Stomach (tissue), 9 donors: ENCODE data around the gene TADA2A. TPM values are rescaled to one million over a fixed set of nuclear protein-coding genes. Genes with fewer than 3 reads are reported as not detected.
"Not testable (repeated sequence)": the region's sequence is repeated elsewhere in the genome, so short reads cannot be mapped to it uniquely, and the experiment has no call there.

Experiments used
- DNase-seq, 2 donors: peaks; one replicate each; pipeline versions ENCODE4 v3.0.0 to v3.0.0-alpha.2; 2013 to 2019
- H3K27ac ChIP-seq, 5 donors: fragments of 200-600 bp in 4 of 5; sonication (generic) in 4 of 5; one replicate each; pipeline ENCODE4 v1.5.1; 2013 to 2019; ENCODE audit warnings: mild to moderate bottlenecking in 1 of 5, moderate library complexity in 1 of 5
- H3K27me3 ChIP-seq, 3 donors: fragments of 200-600 bp; sonication (generic); one replicate each; pipeline ENCODE4 v1.5.1; 2017 to 2019; ENCODE audit warnings: mixed run types in 1 of 3
- H3K36me3 ChIP-seq, 4 donors: fragments of 200-600 bp; sonication (generic); 1 replicate in 3 of 4; 2 replicates in 1 of 4; pipeline ENCODE4 v1.5.1; 2016 to 2019
- H3K4me1 ChIP-seq, 4 donors: fragments of 200-600 bp; sonication (generic); one replicate each; pipeline ENCODE4 v1.5.1; 2016 to 2019
- H3K4me3 ChIP-seq, 4 donors: fragments of 200-600 bp; sonication (generic) in 3 of 4; one replicate each; pipeline ENCODE4 v1.5.1; 2016 to 2019; ENCODE audit warnings: mild to moderate bottlenecking in 1 of 4
- H3K9me3 ChIP-seq, 4 donors: fragments of 200-600 bp; sonication (generic); one replicate each; pipeline ENCODE4 v1.5.1; 2016 to 2019
- EP300 ChIP-seq: sonication (generic); formaldehyde crosslinking; IDR thresholded peaks from one replicate; pipeline ENCODE4 v1.6.1; 2017; ENCODE audit warnings: antibody characterized with exemption
- POLR2A ChIP-seq, 4 donors: fragments of 450-650 bp; IDR thresholded peaks; one replicate each; pipeline ENCODE4 v1.6.1; 2016; ENCODE audit warnings: antibody characterized with exemption in 4 of 4, control low read depth in 2 of 4, mild to moderate bottlenecking in 1 of 4, moderate library complexity in 1 of 4
- POLR2AphosphoS5 ChIP-seq, 3 donors: sonication (generic); formaldehyde crosslinking; IDR thresholded peaks; one replicate each; pipeline ENCODE4 v1.6.1; 2016; ENCODE audit warnings: antibody characterized with exemption in 3 of 3
- WGBS, 5 donors: extraction: QIAGEN DNeasy Blood & Tissue Kit in 3 of 5; methylation state at CpG; one replicate each; pipeline versions ENCODE4 v1.1.5 to v1.1.7; 2013 to 2018; 5-methylcytosine and 5-hydroxymethylcytosine counted together
- intact Hi-C: fragments of 100-400 bp; cut with DNase I; formaldehyde crosslinking; loops from one replicate; pipeline ENCODE4 v1.15.1; 2023; ENCODE audit warnings: low total_unique reads
- polyA plus RNA-seq, 3 donors: library from polyadenylated mRNA; stranded (reverse); fragments of 200-250 nt; gene quantifications; one replicate each; pipeline ENCODE4 v1.2.3, GENCODE V29; 2013
- total RNA-seq, 5 donors: library from RNA; depleted of rRNA; stranded (reverse); fragments of >200 nt; gene quantifications; one replicate each; pipeline versions ENCODE4 v1.1.0 to v1.2.3, GENCODE V29; 2014 to 2016
- TF ChIP-seq, protein P1 (sequence below), 7 experiments: fragments of 450-650 bp in 4 of 7; fragments of 200-600 bp in 3 of 7; sonication (generic) in 3 of 7; IDR thresholded peaks; one replicate each; pipeline ENCODE4 v1.5.1; 2016 to 2019; ENCODE audit warnings: antibody characterized with exemption in 7 of 7, control low read depth in 2 of 7, mild to moderate bottlenecking in 1 of 7
- donor health status: healthy with polysubstance abuse.
- donor health status: Bipolar disorder and iron deficiency.
- donor health status: healthy.

The TADA2A gene
- total and polyA plus RNA-seq, 8 donors: 6.5 to 54.3 (median 9.3) TPM

DNA sequence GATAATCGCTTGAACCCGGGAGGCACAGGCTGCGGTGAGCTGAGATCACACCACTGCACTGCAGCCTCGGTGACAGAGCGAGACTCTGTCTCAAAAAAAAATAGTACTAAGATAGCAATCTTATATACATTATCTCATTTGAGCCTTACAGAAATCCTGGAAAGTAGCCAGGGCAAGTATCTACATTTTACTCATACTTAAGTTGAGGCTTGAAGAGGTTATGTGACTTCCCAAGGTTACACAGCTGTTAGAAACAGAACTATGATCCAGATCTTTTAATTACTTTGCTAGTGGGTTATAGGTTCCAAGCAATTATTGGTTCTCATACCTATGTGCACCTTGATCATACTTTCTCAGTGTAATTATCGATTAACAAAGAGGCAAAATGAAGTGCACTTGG is 15.5 kb upstream of the TADA2A start:
- no peak for TF ChIP-seq POLR2AphosphoS5 (IDR thresholded peaks at IDR 0.05)
- TF ChIP-seq POLR2A (IDR thresholded peaks at IDR 0.05): no peak
- TF ChIP-seq, protein P1, sequence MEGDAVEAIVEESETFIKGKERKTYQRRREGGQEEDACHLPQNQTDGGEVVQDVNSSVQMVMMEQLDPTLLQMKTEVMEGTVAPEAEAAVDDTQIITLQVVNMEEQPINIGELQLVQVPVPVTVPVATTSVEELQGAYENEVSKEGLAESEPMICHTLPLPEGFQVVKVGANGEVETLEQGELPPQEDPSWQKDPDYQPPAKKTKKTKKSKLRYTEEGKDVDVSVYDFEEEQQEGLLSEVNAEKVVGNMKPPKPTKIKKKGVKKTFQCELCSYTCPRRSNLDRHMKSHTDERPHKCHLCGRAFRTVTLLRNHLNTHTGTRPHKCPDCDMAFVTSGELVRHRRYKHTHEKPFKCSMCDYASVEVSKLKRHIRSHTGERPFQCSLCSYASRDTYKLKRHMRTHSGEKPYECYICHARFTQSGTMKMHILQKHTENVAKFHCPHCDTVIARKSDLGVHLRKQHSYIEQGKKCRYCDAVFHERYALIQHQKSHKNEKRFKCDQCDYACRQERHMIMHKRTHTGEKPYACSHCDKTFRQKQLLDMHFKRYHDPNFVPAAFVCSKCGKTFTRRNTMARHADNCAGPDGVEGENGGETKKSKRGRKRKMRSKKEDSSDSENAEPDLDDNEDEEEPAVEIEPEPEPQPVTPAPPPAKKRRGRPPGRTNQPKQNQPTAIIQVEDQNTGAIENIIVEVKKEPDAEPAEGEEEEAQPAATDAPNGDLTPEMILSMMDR (IDR thresholded peaks at IDR 0.05): no peak
- TF ChIP-seq EP300: no peak
- Histone ChIP-seq H3K4me1 (peaks cover 0 to 16% (median 5%) of the 10 kb centered on the region in 4 donors), H3K27me3 (no peaks in the 10 kb centered on the region), H3K9me3 (no peaks in the 10 kb centered on the region), H3K36me3 (peaks cover 0 to 9% (median 3%) of the 10 kb centered on the region in 4 donors), H3K27ac (no peak overlapping the region), H3K4me3 (no peak overlapping the region)
- intact Hi-C loops: no loop called here
- no peak for DNase-seq
- 79 to 82% (median 80%) methylated on average over 6 of the region's 6 CpGs for WGBS, 5 donors

DNA sequence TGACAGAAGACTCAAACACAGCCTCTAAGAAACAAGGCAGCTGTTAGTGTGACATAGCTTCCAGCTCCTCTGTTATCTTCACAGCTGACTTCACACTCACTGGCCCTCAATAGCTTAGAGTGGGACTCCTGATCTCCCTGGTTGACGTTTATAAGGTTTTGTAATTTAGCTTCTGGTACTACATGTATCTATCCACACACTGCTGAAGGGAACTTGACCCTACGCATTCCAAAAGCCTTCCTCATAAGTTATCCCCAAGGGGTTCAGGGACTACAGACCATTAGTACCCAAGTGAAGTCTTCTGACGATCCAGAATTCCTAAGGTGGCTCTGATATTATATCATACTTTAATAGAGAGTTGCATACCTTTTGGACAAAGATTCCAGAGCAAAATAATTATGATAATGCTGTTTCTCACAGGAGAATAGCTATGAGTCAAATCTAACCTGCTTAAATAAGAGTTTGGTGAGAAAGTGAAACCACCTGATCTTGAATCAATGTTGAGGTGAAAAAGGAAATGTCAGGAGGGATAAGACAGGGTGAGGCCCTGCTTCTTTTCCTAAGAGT is 14.6 kb upstream of the TADA2A start:
- Histone ChIP-seq H3K27ac (peak overlapping the region in 1 of 5 donors; percentile 14), H3K4me1 (peaks cover 0 to 16% (median 5%) of the 10 kb centered on the region in 4 donors), H3K9me3 (no peaks in the 10 kb centered on the region), H3K4me3 (no peak overlapping the region), H3K36me3 (peaks cover 0 to 9% (median 3%) of the 10 kb centered on the region in 4 donors), H3K27me3 (no peaks in the 10 kb centered on the region)
- DNase-seq: peak in 1 of 2 donors; percentile 21
- intact Hi-C loops: no loop called here
- TF ChIP-seq POLR2AphosphoS5 (IDR thresholded peaks at IDR 0.05): no peak
- WGBS, 5 donors: 46 to 58% (median 49%) methylated on average over 3 of the region's 3 CpGs

DNA sequence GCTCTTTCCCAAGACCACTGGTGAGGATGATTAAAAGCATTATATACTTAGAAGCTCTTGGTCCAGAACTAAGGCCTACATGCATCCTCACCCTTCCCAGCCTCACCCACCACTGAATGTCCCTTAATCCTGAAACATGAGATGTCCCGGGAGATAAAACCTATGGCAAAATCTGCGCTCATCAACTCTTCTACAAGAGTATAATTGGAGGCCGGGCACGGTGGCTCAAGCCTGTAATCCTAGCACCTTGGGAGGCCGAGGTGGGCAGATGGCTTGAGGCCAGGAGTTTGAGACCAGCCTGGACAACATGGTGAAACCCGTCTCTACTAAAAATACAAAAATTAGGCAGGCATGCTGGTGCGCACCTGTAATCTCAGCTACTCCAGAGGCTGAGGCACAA is 13.3 kb upstream of the TADA2A start:
- DNase-seq: no peak
- Histone ChIP-seq H3K27me3 (no peaks in the 10 kb centered on the region), H3K36me3 (peaks cover 0 to 2% (median under 1%) of the 10 kb centered on the region in 4 donors), H3K4me3 (no peak overlapping the region), H3K4me1 (peaks cover 0 to 23% (median 9%) of the 10 kb centered on the region in 4 donors), H3K9me3 (no peaks in the 10 kb centered on the region), H3K27ac (no peak overlapping the region)
- no peak for TF ChIP-seq EP300
- TF ChIP-seq POLR2AphosphoS5 (IDR thresholded peaks at IDR 0.05): no peak
- TF ChIP-seq, protein P1 (IDR thresholded peaks at IDR 0.05): no peak
- no peak for TF ChIP-seq POLR2A (IDR thresholded peaks at IDR 0.05)
- intact Hi-C loops: no loop called here
- 95 to 99% (median 97%) methylated on average over 7 of the region's 7 CpGs for WGBS, 5 donors

DNA sequence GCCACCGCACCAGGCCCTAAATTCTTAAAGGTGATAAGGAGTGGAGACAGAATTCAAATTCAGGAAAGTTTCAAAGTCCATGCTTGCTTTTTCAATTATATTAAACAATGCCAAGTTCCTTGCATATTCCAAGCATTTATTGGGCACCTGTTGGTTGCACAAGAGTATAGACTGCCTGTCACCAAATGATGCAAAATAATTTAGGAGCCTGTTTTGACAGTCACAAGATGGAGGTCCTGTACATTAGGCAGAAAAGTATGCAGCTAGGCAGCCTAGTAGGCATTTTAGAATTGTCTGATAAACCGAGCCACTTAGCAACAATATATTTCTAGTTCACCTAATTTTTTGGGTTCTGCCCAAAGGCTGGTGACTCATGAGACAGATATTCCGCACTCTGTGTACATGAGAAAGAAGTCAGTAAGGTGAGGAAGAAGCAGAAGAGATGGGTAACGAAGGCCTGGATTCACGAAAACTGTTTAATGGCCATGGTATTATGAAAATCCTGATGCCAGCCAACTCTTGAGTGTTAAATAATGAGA is 7.4 kb upstream of the TADA2A start:
- TF ChIP-seq, protein P1 (IDR thresholded peaks at IDR 0.05): no peak
- TF ChIP-seq POLR2A (IDR thresholded peaks at IDR 0.05) (no peak), POLR2AphosphoS5 (IDR thresholded peaks at IDR 0.05) (no peak), EP300 (no peak)
- H3K4me1 ChIP-seq: peaks cover 0 to 15% (median 3%) of the 10 kb centered on the region in 4 donors
- WGBS, 5 donors: 76 to 80% (median 78%) methylated on average over 5 of the region's 5 CpGs
- intact Hi-C loops: no loop called here
- H3K4me3 ChIP-seq: no peak overlapping the region
- no peak overlapping the region for H3K27ac ChIP-seq
- no peaks in the 10 kb centered on the region for H3K27me3 ChIP-seq
- no peaks in the 10 kb centered on the region for H3K9me3 ChIP-seq
- H3K36me3 ChIP-seq: no peaks in the 10 kb centered on the region
- no peak for DNase-seq

DNA sequence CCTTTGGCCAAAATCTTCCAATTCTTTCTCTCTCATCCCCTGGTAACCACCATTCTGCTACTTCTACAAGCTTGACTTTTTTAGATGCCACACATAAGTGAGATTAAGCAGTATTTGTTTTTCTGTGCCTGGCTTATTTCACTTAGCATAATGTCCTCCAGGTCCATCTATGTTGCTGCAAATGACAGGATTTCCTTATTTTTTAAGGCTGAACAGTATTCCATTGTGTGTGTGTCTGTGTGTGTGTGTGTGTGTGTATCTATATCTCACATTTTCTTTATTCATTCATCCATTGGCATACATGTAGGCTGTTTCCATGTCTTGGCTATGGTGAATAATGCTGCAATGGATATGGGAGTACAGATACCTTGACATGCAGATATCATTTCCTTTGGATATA is 6.2 kb upstream of the TADA2A start:
- H3K4me3 ChIP-seq: no peak overlapping the region
- H3K4me1 ChIP-seq: peaks cover 4 to 27% (median 13%) of the 10 kb centered on the region in 4 donors
- no peak overlapping the region for H3K27ac ChIP-seq
- no peaks in the 10 kb centered on the region for H3K36me3 ChIP-seq
- no peaks in the 10 kb centered on the region for H3K9me3 ChIP-seq
- no peak for DNase-seq
- intact Hi-C loops: no loop called here
- no peaks in the 10 kb centered on the region for H3K27me3 ChIP-seq
- TF ChIP-seq, protein P1 (IDR thresholded peaks at IDR 0.05): no peak
- TF ChIP-seq POLR2A (IDR thresholded peaks at IDR 0.05): no peak
- TF ChIP-seq POLR2AphosphoS5 (IDR thresholded peaks at IDR 0.05): no peak
- no peak for TF ChIP-seq EP300

DNA sequence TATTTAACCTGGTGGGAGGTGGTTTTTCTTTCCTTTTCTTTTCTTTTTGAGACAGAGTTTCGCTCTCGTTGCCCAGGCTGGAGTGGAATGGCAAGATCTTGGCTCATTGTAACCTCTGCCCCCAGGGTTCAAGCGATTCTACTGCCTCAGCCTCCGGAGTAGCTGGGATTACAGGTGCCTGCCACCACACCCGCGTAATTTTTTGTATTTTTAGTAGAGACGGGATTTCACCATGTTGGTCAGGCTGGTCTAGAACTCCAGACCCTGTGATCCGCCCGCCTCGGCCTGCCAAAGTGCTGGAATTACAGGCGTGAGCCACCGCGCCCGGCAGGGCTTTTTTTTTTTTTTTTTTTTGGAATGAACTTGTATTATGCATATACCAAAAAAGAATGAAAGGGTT is 1.2 kb upstream of the TADA2A start:
- Histone ChIP-seq H3K27ac (peak overlapping the region in 3 of 5 donors; percentile 91 to 98 (median 95)), H3K4me3 (peak overlapping the region in 3 of 4 donors; percentile 73 to 82 (median 81)), H3K4me1 (peaks cover 12 to 44% (median 34%) of the 10 kb centered on the region in 4 donors)
- H3K27me3 ChIP-seq, H3K9me3 ChIP-seq, DNase-seq, intact Hi-C loops, H3K36me3 ChIP-seq: not testable (repeated sequence)
- 30 to 48% (median 45%) methylated on average over 14 of the region's 14 CpGs for WGBS, 5 donors
